Limb (tissue), 2 donors: ENCODE data around the gene ARPC4.
"Not testable (repeated sequence)": the region's sequence is repeated elsewhere in the genome, so short reads cannot be mapped to it uniquely, and the experiment has no call there.

Source experiments
- DNase-seq, 2 donors: peaks; one replicate each; pipeline ENCODE4 v3.0.0-alpha.2; 2016; ENCODE audit errors: extremely low spot score in 2 of 2

The ARPC4 gene

GRCh38 chr3:9852528-9852927 lies 59.6 kb downstream of the ARPC4 start:
- DNase-seq, result no peak

- DNase-seq, result not testable (repeated sequence)
Observed at GRCh38 chr3:9854291-9854940, 61.5 kb downstream of the ARPC4 start.

DNA sequence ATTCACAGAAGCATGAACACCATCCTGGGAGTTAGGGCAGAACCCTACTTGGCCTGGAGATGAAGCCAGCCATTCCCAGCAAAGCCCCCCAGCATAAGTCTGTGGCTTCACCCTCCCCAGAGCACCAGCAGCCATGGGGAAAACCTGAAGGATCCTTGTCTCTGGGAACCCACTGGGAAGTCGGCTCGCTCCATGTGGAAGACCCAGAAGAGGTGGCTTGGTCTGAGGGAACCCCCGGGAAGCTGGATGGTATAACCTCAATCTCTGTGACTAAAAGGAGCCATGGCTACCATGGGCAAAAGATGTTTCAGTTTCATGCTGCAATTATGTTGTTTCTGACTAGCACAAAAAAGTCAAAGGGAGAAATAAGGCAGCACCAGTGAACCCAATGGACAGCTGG lies 62.7 kb downstream of the ARPC4 start:
- no peak for DNase-seq
